Uterus (tissue), 4 donors: ENCODE data around the gene FKRP. TPM values are rescaled to one million over a fixed set of nuclear protein-coding genes. Genes with fewer than 3 reads are reported as not detected.

ENCODE experiments used
- DNase-seq, 2 donors: peaks; one replicate each; pipeline ENCODE4 v3.0.0-alpha.2; 2019 to 2020
- H3K27ac ChIP-seq, 2 donors: fragments of 200-600 bp; sonication (generic); 1 replicate in 1 of 2; 2 replicates in 1 of 2; pipeline ENCODE4 v1.5.1; 2016 to 2018
- H3K27me3 ChIP-seq, 2 donors: fragments of 200-600 bp; sonication (generic); one replicate each; pipeline ENCODE4 v1.5.1; 2018 to 2019; ENCODE audit warnings: control low read depth in 1 of 2
- H3K36me3 ChIP-seq, 2 donors: fragments of 200-600 bp; sonication (generic); one replicate each; pipeline ENCODE4 v1.5.1; 2019; ENCODE audit warnings: control low read depth in 1 of 2
- H3K4me1 ChIP-seq, 2 donors: fragments of 200-600 bp; sonication (generic); one replicate each; pipeline ENCODE4 v1.5.1; 2018 to 2019; ENCODE audit warnings: control low read depth in 1 of 2
- H3K4me3 ChIP-seq, 2 donors: fragments of 200-600 bp; sonication (generic); 1 replicate in 1 of 2; 2 replicates in 1 of 2; pipeline ENCODE4 v1.5.1; 2018 to 2019; ENCODE audit warnings: mild to moderate bottlenecking in 1 of 2
- H3K9me3 ChIP-seq, 2 donors: fragments of 200-600 bp; sonication (generic); one replicate each; pipeline ENCODE4 v1.5.1; 2019; ENCODE audit warnings: control low read depth in 1 of 2
- POLR2A ChIP-seq, 2 donors: fragments of 450-650 bp; IDR thresholded peaks; one replicate each; pipeline ENCODE4 v1.6.1; 2016; ENCODE audit warnings: antibody characterized with exemption in 2 of 2, mild to moderate bottlenecking in 1 of 2, moderate library complexity in 1 of 2
- intact Hi-C: fragments of 100-400 bp; cut with DNase I; formaldehyde crosslinking; loops from one replicate; pipeline ENCODE4 v1.15.1; 2023; ENCODE audit warnings: low total_unique reads
- total RNA-seq, 4 donors: library from RNA; depleted of rRNA in 3 of 4; stranded (reverse); fragments of >200 nt in 3 of 4; gene quantifications; one replicate each; pipeline versions ENCODE4 v1.1.0 to v1.2.4, GENCODE V29; 2014 to 2023
- TF ChIP-seq, protein P1 (sequence below), 4 experiments: fragments of 200-600 bp in 2 of 4; fragments of 450-650 bp in 2 of 4; sonication (generic) in 2 of 4; IDR thresholded peaks; one replicate each; pipeline ENCODE4 v1.5.1; 2016 to 2019; ENCODE audit warnings: antibody characterized with exemption in 4 of 4, mild to moderate bottlenecking in 2 of 4, moderate library complexity in 1 of 4
- donor health status: DM: yes; HTN: yes; CAD: no.

FKRP gene
- total RNA-seq, 4 donors from 2014 or later: 7.4 to 154 (median 22.1) TPM

DNA sequence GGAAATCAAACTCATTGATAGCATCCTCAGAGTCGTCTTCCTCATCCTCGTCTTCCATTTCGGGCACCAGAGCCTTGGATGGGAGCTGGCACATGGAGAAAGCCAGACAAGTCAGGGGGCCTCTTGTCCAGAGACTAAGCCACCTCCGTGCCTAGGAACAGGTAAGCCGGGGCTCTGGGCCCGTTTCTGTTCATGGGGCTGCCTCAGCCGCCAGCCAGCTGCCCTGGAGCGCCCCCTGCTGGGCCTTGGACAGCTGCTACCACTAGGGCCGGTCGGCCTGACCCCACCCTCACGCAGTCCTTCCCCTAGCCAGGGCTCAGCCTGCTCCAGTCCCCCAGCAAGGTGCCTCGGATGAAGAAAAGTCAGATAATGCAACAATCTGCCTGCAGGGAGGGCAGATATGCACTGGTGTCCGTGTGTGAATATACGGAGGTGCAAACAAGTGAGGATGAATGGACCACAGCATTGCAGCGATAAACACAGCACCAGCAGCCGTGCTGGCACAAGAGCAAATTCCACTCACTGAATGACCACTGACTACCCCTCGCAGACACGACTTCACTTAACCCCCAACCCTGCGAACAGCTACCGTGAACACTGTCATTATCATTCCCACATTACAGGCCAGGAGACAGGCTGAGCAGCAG lies 17.0 kb upstream of the FKRP start:
- Histone ChIP-seq H3K4me3 (no peak overlapping the region), H3K27me3 (no peaks in the 10 kb centered on the region), H3K27ac (peak overlapping the region; percentile 52 to 69), H3K36me3 (no peaks in the 10 kb centered on the region), H3K4me1 (no peaks in the 10 kb centered on the region), H3K9me3 (no peaks in the 10 kb centered on the region)
- DNase-seq: peak; percentile 75
- intact Hi-C loops: no loop called here
- TF ChIP-seq, protein P1, sequence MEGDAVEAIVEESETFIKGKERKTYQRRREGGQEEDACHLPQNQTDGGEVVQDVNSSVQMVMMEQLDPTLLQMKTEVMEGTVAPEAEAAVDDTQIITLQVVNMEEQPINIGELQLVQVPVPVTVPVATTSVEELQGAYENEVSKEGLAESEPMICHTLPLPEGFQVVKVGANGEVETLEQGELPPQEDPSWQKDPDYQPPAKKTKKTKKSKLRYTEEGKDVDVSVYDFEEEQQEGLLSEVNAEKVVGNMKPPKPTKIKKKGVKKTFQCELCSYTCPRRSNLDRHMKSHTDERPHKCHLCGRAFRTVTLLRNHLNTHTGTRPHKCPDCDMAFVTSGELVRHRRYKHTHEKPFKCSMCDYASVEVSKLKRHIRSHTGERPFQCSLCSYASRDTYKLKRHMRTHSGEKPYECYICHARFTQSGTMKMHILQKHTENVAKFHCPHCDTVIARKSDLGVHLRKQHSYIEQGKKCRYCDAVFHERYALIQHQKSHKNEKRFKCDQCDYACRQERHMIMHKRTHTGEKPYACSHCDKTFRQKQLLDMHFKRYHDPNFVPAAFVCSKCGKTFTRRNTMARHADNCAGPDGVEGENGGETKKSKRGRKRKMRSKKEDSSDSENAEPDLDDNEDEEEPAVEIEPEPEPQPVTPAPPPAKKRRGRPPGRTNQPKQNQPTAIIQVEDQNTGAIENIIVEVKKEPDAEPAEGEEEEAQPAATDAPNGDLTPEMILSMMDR (IDR thresholded peaks at IDR 0.05): peak; percentile 88 to 97 (median 90)
- no peak for TF ChIP-seq POLR2A (IDR thresholded peaks at IDR 0.05)

DNA sequence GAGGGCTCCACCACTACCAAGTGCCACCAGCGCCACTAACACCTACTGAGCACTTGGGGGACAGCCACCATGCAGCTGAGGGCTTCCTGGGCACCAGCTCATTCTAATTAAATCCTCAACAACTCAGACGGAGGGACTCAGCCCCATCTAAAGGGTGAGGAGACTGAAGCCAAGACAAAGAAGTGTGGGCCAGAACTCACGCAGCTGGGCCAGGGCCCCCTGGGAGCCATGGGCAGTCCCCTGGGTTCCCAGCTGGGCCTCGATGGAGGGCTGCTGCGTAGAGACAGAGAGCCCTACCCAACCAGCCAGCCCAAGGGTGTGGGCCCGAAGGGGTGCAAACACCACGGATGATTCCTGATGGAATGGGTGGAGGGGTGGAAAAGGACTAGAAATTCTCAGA lies 16.2 kb upstream of the FKRP start:
- DNase-seq: no peak
- H3K4me1 ChIP-seq: no peaks in the 10 kb centered on the region
- no peaks in the 10 kb centered on the region for H3K9me3 ChIP-seq
- H3K36me3 ChIP-seq: no peaks in the 10 kb centered on the region
- no peaks in the 10 kb centered on the region for H3K27me3 ChIP-seq
- intact Hi-C loops: no loop called here
- no peak overlapping the region for H3K4me3 ChIP-seq
- no peak overlapping the region for H3K27ac ChIP-seq
- TF ChIP-seq POLR2A (IDR thresholded peaks at IDR 0.05): no peak
- TF ChIP-seq, protein P1 (IDR thresholded peaks at IDR 0.05): no peak

DNA sequence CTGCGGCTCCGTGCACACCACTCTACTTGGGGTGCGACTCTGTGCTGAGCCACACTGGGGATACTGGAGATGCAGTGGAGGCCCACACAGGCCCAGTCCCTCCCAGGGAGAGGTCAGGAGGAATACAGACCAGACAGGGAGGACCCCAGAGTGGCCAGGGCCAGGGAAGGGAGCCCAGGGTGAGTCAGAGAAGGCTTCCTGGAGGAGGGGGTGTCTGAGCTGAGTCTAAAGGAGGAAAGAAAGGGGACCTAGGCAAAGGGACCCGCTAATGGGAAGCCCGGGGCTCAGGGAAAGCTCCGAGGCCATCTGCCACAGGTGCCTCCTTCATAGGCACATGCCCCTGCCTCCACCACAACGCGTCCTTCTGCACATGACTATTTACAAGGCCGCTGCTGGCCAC lies 15.7 kb upstream of the FKRP start:
- Histone ChIP-seq H3K4me3 (no peak overlapping the region), H3K4me1 (no peaks in the 10 kb centered on the region), H3K9me3 (no peaks in the 10 kb centered on the region), H3K27me3 (no peaks in the 10 kb centered on the region), H3K27ac (no peak overlapping the region), H3K36me3 (no peaks in the 10 kb centered on the region)
- no peak for DNase-seq
- no peak for TF ChIP-seq POLR2A (IDR thresholded peaks at IDR 0.05)
- TF ChIP-seq, protein P1 (IDR thresholded peaks at IDR 0.05): no peak
- intact Hi-C loops: no loop called here

DNA sequence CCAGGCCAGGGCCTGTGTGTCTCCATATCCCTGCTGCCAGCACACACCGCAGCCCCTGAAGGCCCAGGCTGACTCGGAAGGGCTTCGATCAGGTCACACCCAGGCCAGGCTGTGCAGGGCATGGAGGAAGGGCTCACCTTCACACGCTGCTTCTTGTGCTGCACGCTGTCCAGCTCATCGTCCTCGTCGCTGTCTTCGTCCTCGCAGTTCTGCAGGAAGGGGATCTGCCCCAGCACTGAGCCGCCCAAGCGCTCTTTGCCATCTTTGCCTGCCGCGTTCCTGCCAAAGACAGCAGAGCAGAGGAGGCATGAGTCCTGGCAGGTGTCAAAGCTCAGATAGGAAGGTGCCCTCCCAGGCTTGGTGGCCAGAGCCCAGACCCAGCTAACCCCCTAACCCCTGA lies 15.3 kb upstream of the FKRP start:
- DNase-seq: no peak
- Histone ChIP-seq H3K4me3 (no peak overlapping the region), H3K27me3 (no peaks in the 10 kb centered on the region), H3K36me3 (no peaks in the 10 kb centered on the region), H3K9me3 (no peaks in the 10 kb centered on the region), H3K27ac (no peak overlapping the region), H3K4me1 (no peaks in the 10 kb centered on the region)
- TF ChIP-seq, protein P1 (IDR thresholded peaks at IDR 0.05): no peak
- no peak for TF ChIP-seq POLR2A (IDR thresholded peaks at IDR 0.05)
- intact Hi-C loops: no loop called here

DNA sequence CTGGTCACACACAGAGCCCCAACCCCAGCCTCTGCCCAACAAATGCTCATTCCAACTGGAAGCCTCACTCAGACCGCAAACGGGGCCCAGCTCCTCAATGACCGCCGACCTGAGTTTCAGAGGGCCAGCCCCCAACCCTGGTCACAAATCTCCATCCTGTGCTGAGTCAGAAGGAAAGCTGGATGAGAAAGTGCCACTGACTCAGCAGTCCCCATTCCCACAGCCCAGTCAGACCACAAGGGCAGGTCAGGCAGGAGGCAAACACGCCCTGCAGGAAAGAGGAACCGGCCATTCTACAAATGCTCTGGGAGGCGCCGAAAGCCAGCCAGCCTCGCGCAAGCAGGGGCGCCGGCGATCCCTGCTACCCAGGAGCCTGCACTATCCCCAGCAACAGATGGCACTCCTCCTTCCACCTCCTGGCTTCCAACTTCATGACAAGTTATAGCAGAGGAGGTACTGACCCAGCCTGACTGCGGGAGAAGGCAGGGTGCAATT lies 14.8 kb upstream of the FKRP start:
- Histone ChIP-seq H3K27ac (no peak overlapping the region), H3K9me3 (no peaks in the 10 kb centered on the region), H3K27me3 (no peaks in the 10 kb centered on the region), H3K4me1 (no peaks in the 10 kb centered on the region), H3K36me3 (no peaks in the 10 kb centered on the region), H3K4me3 (no peak overlapping the region)
- no peak for DNase-seq
- intact Hi-C loops: no loop called here
- no peak for TF ChIP-seq POLR2A (IDR thresholded peaks at IDR 0.05)
- TF ChIP-seq, protein P1 (IDR thresholded peaks at IDR 0.05): no peak
